Kidney epithelial cell (primary cell): Measurements from ENCODE around the gene DCPS. TPM values are rescaled to one million over a fixed set of nuclear protein-coding genes. Genes with fewer than 3 reads are reported as not detected.
"Not testable (repeated sequence)": the region's sequence is repeated elsewhere in the genome, so short reads cannot be mapped to it uniquely, and the experiment has no call there.

Experiments used
- DNase-seq: peaks from one replicate; pipeline ENCODE4 v3.0.0-alpha.2; 2010; ENCODE audit warnings: low read depth
- H3K27me3 ChIP-seq: 2 replicates; pipeline ENCODE4 v1.6.0; 2011; ENCODE audit warnings: low read length; ENCODE audit not compliant: control insufficient read depth, insufficient read depth
- H3K36me3 ChIP-seq: 2 replicates; pipeline ENCODE4 v1.5.1; 2011; ENCODE audit warnings: low read length; ENCODE audit not compliant: control insufficient read depth, insufficient read depth
- H3K4me3 ChIP-seq: 2 replicates; pipeline ENCODE4 v1.5.1; 2011; ENCODE audit warnings: low read depth, mild to moderate bottlenecking, control low read depth, low read length
- CTCF ChIP-seq: IDR thresholded peaks from 2 replicates; pipeline ENCODE4 v1.5.1; 2011; ENCODE audit warnings: mild to moderate bottlenecking, moderate library complexity, low read length, control low read depth, inconsistent platforms; ENCODE audit not compliant: insufficient read depth, poor library complexity, severe bottlenecking
- total RNA-seq: library from RNA; depleted of rRNA; stranded (reverse); fragments of >200 nt; gene quantifications from 2 replicates; pipeline ENCODE4 v1.2.3, GENCODE V29; 2015

DCPS gene
- total RNA-seq, 1 donor from 2014 or later, result 15.0 TPM

GRCh38 chr11:126360049-126360446 lies 56.2 kb downstream of the DCPS start:
- no peak for TF ChIP-seq CTCF
- Histone ChIP-seq H3K4me3 (no peak overlapping the region), H3K27me3 (no peaks in the 10 kb centered on the region), H3K36me3 (no peaks in the 10 kb centered on the region)
- DNase-seq, result no peak

DNA sequence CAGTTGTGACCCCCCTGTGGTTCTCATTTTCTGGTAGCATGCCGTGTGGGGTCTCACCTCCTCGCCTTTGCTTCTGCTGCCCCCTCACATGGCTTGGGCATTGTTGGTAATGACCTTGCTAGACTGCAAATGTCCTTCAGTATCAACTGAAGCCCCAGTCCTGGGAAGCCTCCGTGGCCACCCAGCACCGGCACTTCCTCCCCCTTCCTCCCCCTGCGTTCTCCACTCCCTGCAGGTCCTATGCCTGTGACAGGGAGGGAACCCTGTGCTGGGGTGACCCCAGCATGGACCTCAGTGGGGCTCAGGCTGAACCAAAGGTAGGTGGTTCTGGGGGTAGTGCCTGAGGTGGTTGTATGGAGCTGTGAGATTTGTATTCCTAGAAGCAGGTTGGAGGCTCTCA lies 57.5 kb downstream of the DCPS start:
- no peak for TF ChIP-seq CTCF
- Histone ChIP-seq H3K36me3 (no peaks in the 10 kb centered on the region), H3K27me3 (no peaks in the 10 kb centered on the region), H3K4me3 (no peak overlapping the region)
- DNase-seq, result no peak

DNA sequence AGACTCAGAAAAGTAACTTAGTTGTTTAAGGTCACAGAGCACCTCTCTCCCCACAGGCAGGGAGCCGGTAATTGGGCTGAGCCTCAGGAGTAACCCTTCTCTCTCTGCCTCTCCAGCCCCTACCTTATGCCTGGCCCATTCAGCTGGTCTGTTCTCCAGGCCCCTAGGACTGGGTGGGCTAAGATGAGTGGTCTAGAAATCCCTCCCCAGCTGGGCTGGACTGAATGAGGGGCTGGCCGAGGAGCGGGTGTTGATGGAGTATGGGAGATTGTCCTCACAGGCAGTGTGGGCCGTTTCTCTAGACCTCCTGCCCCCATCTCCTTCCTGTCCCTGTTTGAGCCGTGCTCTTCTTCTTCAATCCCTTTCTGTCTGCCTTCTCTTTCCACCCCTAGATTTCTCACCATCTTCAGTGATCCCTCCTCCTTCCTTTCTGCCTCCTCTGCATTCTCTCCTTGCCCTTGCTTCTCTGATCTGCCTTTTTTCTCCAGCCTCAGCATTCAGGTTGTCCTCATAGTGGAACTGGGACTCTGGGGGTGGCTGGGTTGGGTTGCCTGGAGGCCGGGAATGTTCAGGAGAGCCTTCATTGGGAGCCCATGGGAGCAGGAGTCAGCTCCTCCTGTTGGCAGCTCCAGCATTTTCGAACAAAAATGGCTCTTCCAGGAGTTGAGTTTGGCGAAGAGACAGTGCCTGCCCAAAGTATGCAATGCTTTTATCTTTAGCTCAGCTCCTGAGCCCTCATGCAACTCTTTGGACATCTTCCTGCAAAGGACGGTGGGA lies 59.2 kb downstream of the DCPS start:
- no peak overlapping the region for H3K4me3 ChIP-seq

GRCh38 chr11:126363706-126364248 lies 59.9 kb downstream of the DCPS start:
- no peaks in the 10 kb centered on the region for H3K36me3 ChIP-seq
- no peak for TF ChIP-seq CTCF
- no peak overlapping the region for H3K4me3 ChIP-seq
- no peaks in the 10 kb centered on the region for H3K27me3 ChIP-seq
- DNase-seq, result no peak

More for the DNA sequence above, 59.2 kb downstream of the DCPS start:
- no peak for TF ChIP-seq CTCF
- DNase-seq, result no peak
- no peaks in the 10 kb centered on the region for H3K36me3 ChIP-seq
- H3K27me3 ChIP-seq, result no peaks in the 10 kb centered on the region

GRCh38 chr11:126364735-126365134 lies 60.9 kb downstream of the DCPS start:
- H3K27me3 ChIP-seq, H3K4me3 ChIP-seq, H3K36me3 ChIP-seq, DNase-seq: not testable (repeated sequence)

- not testable (repeated sequence) for H3K4me3 ChIP-seq, H3K36me3 ChIP-seq, H3K27me3 ChIP-seq, DNase-seq
Observed at GRCh38 chr11:126365508-126365907, 61.6 kb downstream of the DCPS start.
